ENCODE results near the gene CTNNBIP1. TPM values are rescaled to one million over a fixed set of nuclear protein-coding genes. Genes with fewer than 3 reads are reported as not detected.
A peak's percentile ranks its signal among the peaks of the same experiment; 100 is the strongest.

Gene CTNNBIP1
- total and polyA plus RNA-seq, 9 of the 15 experiments (the other 6 are each of a cell fraction or from before 2014, with no cell fraction given), result 0.65 to 29.2 (median 14.7) TPM

DNA sequence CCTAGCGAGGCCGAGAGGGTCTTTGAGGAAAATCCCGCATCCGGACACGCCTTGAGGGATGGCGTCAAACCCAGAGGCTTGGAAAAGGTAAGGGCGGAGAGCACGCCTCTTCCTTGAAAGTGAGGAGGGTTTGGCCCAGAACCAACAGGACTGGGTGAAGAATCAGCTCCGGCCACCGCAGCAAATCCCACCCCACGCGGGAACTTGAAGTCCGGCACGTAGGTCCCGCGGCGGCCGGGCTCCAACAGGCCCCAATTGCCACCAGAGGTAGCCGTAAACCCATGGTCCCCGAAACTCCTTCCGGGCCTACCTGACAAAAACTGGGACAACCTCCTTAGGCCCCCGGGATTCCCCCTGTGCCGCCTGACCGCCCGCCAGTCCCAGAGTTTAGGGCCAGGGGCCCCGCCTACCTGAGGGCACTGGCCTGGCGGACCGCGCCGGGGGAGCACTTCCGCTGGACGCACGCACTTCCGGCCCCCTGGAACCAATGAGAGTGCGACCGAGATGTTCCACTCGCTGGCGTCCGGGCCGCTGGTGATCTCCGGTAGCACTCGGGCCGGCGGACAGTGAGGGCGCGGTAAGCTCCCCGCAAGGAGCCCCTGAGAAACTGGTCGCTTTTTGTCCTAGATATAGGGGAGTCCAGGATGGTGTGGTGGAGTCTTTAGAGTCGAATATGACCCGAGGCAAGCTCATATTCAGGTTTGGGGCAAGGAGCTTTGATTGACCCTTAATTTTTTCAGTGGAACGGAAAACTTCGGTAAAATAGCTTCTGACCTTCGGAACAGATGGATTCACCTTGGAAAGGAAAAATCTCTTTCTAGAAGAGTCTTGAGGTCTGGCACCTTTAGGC lies 33.1 kb upstream of the CTNNBIP1 start, which contains the start of the genes LZIC and NMNAT1 (continued):
- TF ChIP-seq, protein P1, sequence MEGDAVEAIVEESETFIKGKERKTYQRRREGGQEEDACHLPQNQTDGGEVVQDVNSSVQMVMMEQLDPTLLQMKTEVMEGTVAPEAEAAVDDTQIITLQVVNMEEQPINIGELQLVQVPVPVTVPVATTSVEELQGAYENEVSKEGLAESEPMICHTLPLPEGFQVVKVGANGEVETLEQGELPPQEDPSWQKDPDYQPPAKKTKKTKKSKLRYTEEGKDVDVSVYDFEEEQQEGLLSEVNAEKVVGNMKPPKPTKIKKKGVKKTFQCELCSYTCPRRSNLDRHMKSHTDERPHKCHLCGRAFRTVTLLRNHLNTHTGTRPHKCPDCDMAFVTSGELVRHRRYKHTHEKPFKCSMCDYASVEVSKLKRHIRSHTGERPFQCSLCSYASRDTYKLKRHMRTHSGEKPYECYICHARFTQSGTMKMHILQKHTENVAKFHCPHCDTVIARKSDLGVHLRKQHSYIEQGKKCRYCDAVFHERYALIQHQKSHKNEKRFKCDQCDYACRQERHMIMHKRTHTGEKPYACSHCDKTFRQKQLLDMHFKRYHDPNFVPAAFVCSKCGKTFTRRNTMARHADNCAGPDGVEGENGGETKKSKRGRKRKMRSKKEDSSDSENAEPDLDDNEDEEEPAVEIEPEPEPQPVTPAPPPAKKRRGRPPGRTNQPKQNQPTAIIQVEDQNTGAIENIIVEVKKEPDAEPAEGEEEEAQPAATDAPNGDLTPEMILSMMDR (IDR thresholded peaks at IDR 0.05 in 2 of 3, conservative IDR thresholded peaks at IDR 0.05 in 1 of 3; ENCODE audit: insufficient read depth in 2 of 3, low read depth in 1 of 3, low read length in 3 of 3), result no peak; a peak in 1 of 6 replicates
- peak; percentile 65; the same call in 1 of the 2 replicates for TF ChIP-seq JUN (IDR thresholded peaks at IDR 0.05; ENCODE audit: borderline replicate concordance, low read depth, low read length)
- 0 out of 2 replicates have a peak, but pooled peaks have one; percentile 71 for TF ChIP-seq JUN (CRISPR knock-in tag; IDR thresholded peaks at IDR 0.05; ENCODE audit: borderline replicate concordance)
- peak; percentile 13 for TF ChIP-seq SP2 (IDR thresholded peaks at IDR 0.05; ENCODE audit: extremely low read depth, low read depth, low read length, poor library complexity, severe bottlenecking)
- TF ChIP-seq ZNF253 (CRISPR knock-in tag; conservative IDR thresholded peaks at IDR 0.05), result no peak
- no peak for TF ChIP-seq HNRNPLL (IDR thresholded peaks at IDR 0.05; ENCODE audit: low read depth, low read length, poor library complexity, severe bottlenecking)
- TF ChIP-seq CAMTA2 (CRISPR knock-in tag; conservative IDR thresholded peaks at IDR 0.05), result no peak
- no peak for TF ChIP-seq PYGO2 (tag; IDR thresholded peaks at IDR 0.05)
- TF ChIP-seq, protein P2, sequence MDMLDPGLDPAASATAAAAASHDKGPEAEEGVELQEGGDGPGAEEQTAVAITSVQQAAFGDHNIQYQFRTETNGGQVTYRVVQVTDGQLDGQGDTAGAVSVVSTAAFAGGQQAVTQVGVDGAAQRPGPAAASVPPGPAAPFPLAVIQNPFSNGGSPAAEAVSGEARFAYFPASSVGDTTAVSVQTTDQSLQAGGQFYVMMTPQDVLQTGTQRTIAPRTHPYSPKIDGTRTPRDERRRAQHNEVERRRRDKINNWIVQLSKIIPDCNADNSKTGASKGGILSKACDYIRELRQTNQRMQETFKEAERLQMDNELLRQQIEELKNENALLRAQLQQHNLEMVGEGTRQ (CRISPR knock-in tag; IDR thresholded peaks at IDR 0.05), result peak; percentile 16; the same call in 1 of the 2 replicates
- TF ChIP-seq MAZ (CRISPR knock-in tag; conservative IDR thresholded peaks at IDR 0.05 in 1 of 2, IDR thresholded peaks at IDR 0.05 in 1 of 2), result peak; percentile 93 to 97
- 0 out of 2 replicates have a peak, but pooled peaks have one; percentile 40 for TF ChIP-seq SAFB (IDR thresholded peaks at IDR 0.05; ENCODE audit: borderline replicate concordance, low read depth, low read length)
